Endodermal cell (in vitro differentiated cells): ENCODE data around the gene MOB4. TPM values are rescaled to one million over a fixed set of nuclear protein-coding genes. Genes with fewer than 3 reads are reported as not detected.

ENCODE experiments used
- DNase-seq: peaks from one replicate; pipeline ENCODE4 v3.0.0-alpha.2; 2017
- H3K27ac ChIP-seq: 2 replicates; pipeline ENCODE4 v1.5.1; 2013; ENCODE audit warnings: mild to moderate bottlenecking, low read depth, low read length, moderate library complexity
- H3K27me3 ChIP-seq: 2 replicates; pipeline ENCODE4 v1.6.1; 2013; ENCODE audit warnings: mild to moderate bottlenecking, low read length, moderate library complexity; ENCODE audit not compliant: insufficient read depth, control insufficient read depth, poor library complexity, severe bottlenecking
- H3K36me3 ChIP-seq: 2 replicates; pipeline ENCODE4 v1.7.0; 2013; ENCODE audit warnings: mild to moderate bottlenecking, low read length, moderate library complexity; ENCODE audit not compliant: control insufficient read depth, insufficient read depth
- H3K4me1 ChIP-seq: one replicate; pipeline ENCODE4 v1.7.0; 2013; ENCODE audit warnings: low read length; ENCODE audit not compliant: control insufficient read depth, insufficient read depth
- H3K4me3 ChIP-seq: 2 replicates; pipeline ENCODE4 v1.5.1; 2013; ENCODE audit warnings: mild to moderate bottlenecking, low read length, moderate library complexity
- H3K9ac ChIP-seq: 2 replicates; pipeline ENCODE4 v1.6.1; 2013; ENCODE audit warnings: mild to moderate bottlenecking, low read length, moderate library complexity; ENCODE audit not compliant: poor library complexity, severe bottlenecking; ENCODE audit errors: extremely low read depth
- H3K9me3 ChIP-seq: 2 replicates; pipeline ENCODE4 v1.6.1; 2013; ENCODE audit warnings: mild to moderate bottlenecking, low read length, moderate library complexity; ENCODE audit not compliant: control insufficient read depth
- H3K27ac Mint-ChIP-seq: 2 replicates; pipeline ENCODE4 v1.8.0; 2020; ENCODE audit warnings: mixed read lengths
- H3K27me3 Mint-ChIP-seq: 2 replicates; pipeline ENCODE4 v1.8.0; 2021; ENCODE audit warnings: mild to moderate bottlenecking, mixed read lengths; ENCODE audit not compliant: insufficient read depth
- H3K36me3 Mint-ChIP-seq: 2 replicates; pipeline ENCODE4 v1.8.0; 2020; ENCODE audit warnings: low read depth, mixed read lengths
- H3K4me1 Mint-ChIP-seq: 2 replicates; pipeline ENCODE4 v1.8.0; 2020; ENCODE audit warnings: mixed read lengths
- H3K4me3 Mint-ChIP-seq: 2 replicates; pipeline ENCODE4 v1.8.0; 2020; ENCODE audit warnings: mild to moderate bottlenecking, moderate library complexity, mixed read lengths
- H3K9me3 Mint-ChIP-seq: 2 replicates; pipeline ENCODE4 v1.8.0; 2020; ENCODE audit warnings: mild to moderate bottlenecking, mixed read lengths
- CTCF ChIP-seq: fragments of 200-600 bp; sonication (generic); conservative IDR thresholded peaks from 2 replicates; pipeline ENCODE4 v1.5.0; 2021; ENCODE audit warnings: antibody characterized with exemption, mild to moderate bottlenecking
- WGBS, 2 experiments: methylation state at CpG; one replicate each; pipeline versions ENCODE4 v1.1.5 to v1.1.7; 2013; ENCODE audit warnings: missing lambda C conversion rate in 2 of 2, mixed read lengths in 1 of 2; ENCODE audit not compliant: insufficient coverage in 1 of 2, insufficient read length in 1 of 2; 5-methylcytosine and 5-hydroxymethylcytosine counted together
- total RNA-seq, 2 donors: library from RNA; stranded (reverse); fragmentation: NEBNext Ultra II Directional in 1 of 2; extraction: Animal tissue kit (Norgen Biotek cat#: 25700) in 1 of 2; gene quantifications; 2 replicates in 1 of 2; 3 replicates in 1 of 2; pipeline ENCODE4 v1.2.1, GENCODE V29; 2021

The MOB4 gene
- total RNA-seq, 2 donors from 2014 or later: 37.0 to 42.5 TPM

- no peak overlapping the region for H3K27ac ChIP-seq
- no peak for TF ChIP-seq CTCF
- H3K36me3 ChIP-seq: no peaks in the 10 kb centered on the region
- H3K4me1 Mint-ChIP-seq: no peaks in the 10 kb centered on the region
- no peak overlapping the region for H3K4me3 ChIP-seq
- H3K9me3 Mint-ChIP-seq: peaks cover 6% of the 10 kb centered on the region
- H3K4me1 ChIP-seq: no peaks in the 10 kb centered on the region
- H3K9ac ChIP-seq: no peak overlapping the region
- DNase-seq: no peak
- 91 to 98% methylated on average over 5 of the region's 5 CpGs for WGBS, 2 experiments
- H3K27ac Mint-ChIP-seq: no peak overlapping the region
- H3K4me3 Mint-ChIP-seq: no peak overlapping the region
- peaks cover 4% of the 10 kb centered on the region for H3K9me3 ChIP-seq
- no peaks in the 10 kb centered on the region for H3K27me3 Mint-ChIP-seq
- H3K27me3 ChIP-seq: no peaks in the 10 kb centered on the region
- peaks cover 4% of the 10 kb centered on the region for H3K36me3 Mint-ChIP-seq
Observed at GRCh38 chr2:197600306-197600705, 84.4 kb downstream of the MOB4 start.

- Mint-ChIP-seq H3K27me3 (no peaks in the 10 kb centered on the region), H3K4me3 (no peak overlapping the region), H3K9me3 (peaks cover 1% of the 10 kb centered on the region), H3K4me1 (no peaks in the 10 kb centered on the region), H3K36me3 (peaks cover 3% of the 10 kb centered on the region), H3K27ac (no peak overlapping the region)
- no peak for TF ChIP-seq CTCF
- no peak overlapping the region for H3K4me3 ChIP-seq
- no peak overlapping the region for H3K27ac ChIP-seq
- H3K27me3 ChIP-seq: no peaks in the 10 kb centered on the region
- H3K9me3 ChIP-seq: no peaks in the 10 kb centered on the region
- 93 to 100% methylated on average over 2 of the region's 2 CpGs for WGBS, 2 experiments
- no peaks in the 10 kb centered on the region for H3K4me1 ChIP-seq
- no peak overlapping the region for H3K9ac ChIP-seq
- DNase-seq: no peak
- no peaks in the 10 kb centered on the region for H3K36me3 ChIP-seq
Observed at GRCh38 chr2:197601726-197602125, 85.9 kb downstream of the MOB4 start.

Other genes starting within 250 kb of the MOB4 start
- 10 to 100 TPM in 1 of 2 donors, 1 to 10 TPM in 1; 6.2 to 10.6 TPM for gene ANKRD44, start 205.3 kb upstream of the MOB4 start, total RNA-seq
- 100 to 1,000 TPM; 308 to 356 TPM for gene SF3B1, start 81.0 kb upstream of the MOB4 start, total RNA-seq
- gene COQ10B, start 62.5 kb upstream of the MOB4 start, total RNA-seq: 10 to 100 TPM; 17.5 to 17.9 TPM
- gene HSPD1, start 16.2 kb upstream of the MOB4 start, total RNA-seq: 100 to 1,000 TPM; 553 to 588 TPM
- gene HSPE1, start 15.7 kb upstream of the MOB4 start, total RNA-seq: 100 to 1,000 TPM; 198 to 218 TPM
- gene RFTN2, start 159.5 kb downstream of the MOB4 start, total RNA-seq: under 1 TPM; 0.55 TPM
- gene MARS2, start 189.3 kb downstream of the MOB4 start, total RNA-seq: 10 to 100 TPM; 10.4 to 13.4 TPM